GM12878 (cell line): Measurements from ENCODE around the gene MGAT1. TPM values are rescaled to one million over a fixed set of nuclear protein-coding genes. Genes with fewer than 3 reads are reported as not detected.

ENCODE experiments used
- ATAC-seq: fragments of 200-7000 bp; cut with Tn5 transposase; 3 replicates; pipeline ENCODE4 v1.9.1; 2020; ENCODE audit warnings: mild to moderate bottlenecking, moderate library complexity
- BruUV-seq: library from RNA; stranded (reverse); fragments of 400-500 nt; replicated peaks from 2 replicates; lab custom pipeline; 2021; lab: Mats Ljungman, UMichigan
- CTCF ChIA-PET: fragments of 300-600 bp; sonication (Branson Sonifier 250); formaldehyde crosslinking; extraction: SDS; loops from one replicate; lab custom pipeline; 2021; ENCODE audit warnings: inconsistent platforms; lab: Yijun Ruan, JAX
- POLR2A ChIA-PET: fragments of 350-600 bp; formaldehyde crosslinking; extraction: SDS; loops from one replicate; lab custom pipeline; 2021; ENCODE audit warnings: inconsistent platforms; lab: Charles Lee
- RAD21 ChIA-PET: fragments of 300-600 bp; sonication (Branson Sonifier 250); formaldehyde crosslinking; loops from one replicate; lab custom pipeline; 2023; ENCODE audit warnings: antibody characterized with exemption; ENCODE audit not compliant: unreplicated experiment; lab: Charles Lee
- SMC1A ChIA-PET: fragments of 300-600 bp; sonication (Branson Sonifier 250); formaldehyde crosslinking; loops from one replicate; lab custom pipeline; 2023; ENCODE audit not compliant: unreplicated experiment, uncharacterized antibody; lab: Charles Lee
- DNase-seq: peaks from one replicate; pipeline ENCODE4 v3.0.0-alpha.2; 2011; ENCODE audit warnings: low read depth, low spot score
- FAIRE-seq: peaks from 3 replicates; lab custom pipeline; 2011; peaks lifted over from hg19 to GRCh38; lab: Jason Lieb, UNC
- H2AFZ ChIP-seq: 2 replicates; pipeline ENCODE4 v1.6.0; 2011; ENCODE audit warnings: low read depth, low read length, control low read depth; ENCODE audit not compliant: control insufficient read depth
- H3K27ac ChIP-seq: 2 replicates; pipeline ENCODE4 v1.5.1; 2011; ENCODE audit warnings: control low read depth; ENCODE audit not compliant: control insufficient read depth, insufficient read depth
- H3K27me3 ChIP-seq, 2 experiments: replicated peaks in 1 of 2; 2 replicates each; pipeline versions ENCODE4 v1.6.0 to v1.6.1; 2011; ENCODE audit warnings: low read length in 1 of 2; ENCODE audit not compliant: control insufficient read depth in 2 of 2, insufficient read depth in 2 of 2
- H3K36me3 ChIP-seq, 2 experiments: 2 replicates each; pipeline ENCODE4 v1.5.1; 2011; ENCODE audit warnings: low read length in 1 of 2; ENCODE audit not compliant: control insufficient read depth in 2 of 2, insufficient read depth in 2 of 2
- H3K4me1 ChIP-seq: 2 replicates; pipeline ENCODE4 v1.6.1; 2011; ENCODE audit warnings: mild to moderate bottlenecking, low read length, moderate library complexity, mixed read lengths; ENCODE audit not compliant: control insufficient read depth, insufficient read depth
- H3K4me2 ChIP-seq: 2 replicates; pipeline ENCODE4 v1.6.0; 2011; ENCODE audit warnings: control low read depth; ENCODE audit not compliant: control insufficient read depth, insufficient read depth
- H3K4me3 ChIP-seq: fragments of 200-600 bp; sonication (generic); 2 replicates; pipeline ENCODE4 v1.5.1; 2016
- H3K79me2 ChIP-seq: 2 replicates; pipeline ENCODE4 v1.6.0; 2011; ENCODE audit warnings: low read length; ENCODE audit not compliant: control insufficient read depth, insufficient read depth
- H3K9ac ChIP-seq: 2 replicates; pipeline ENCODE4 v1.8.0; 2011; ENCODE audit warnings: low read length, control low read depth, mixed read lengths; ENCODE audit not compliant: control insufficient read depth, insufficient read depth
- H3K9me3 ChIP-seq: replicated peaks from 3 replicates; pipeline ENCODE4 v1.5.1; 2011; ENCODE audit warnings: mild to moderate bottlenecking, low read length; ENCODE audit not compliant: control insufficient read depth, insufficient read depth
- H4K20me1 ChIP-seq: 2 replicates; pipeline ENCODE4 v1.6.0; 2011; ENCODE audit not compliant: control insufficient read depth, insufficient read depth
- ASH2L ChIP-seq: fragments of 300-600, 200-600 bp; sonication (generic); IDR thresholded peaks from 2 replicates; pipeline ENCODE4 v1.6.1; 2017; ENCODE audit warnings: low read depth, mild to moderate bottlenecking, borderline replicate concordance
- ATF7 ChIP-seq: fragments of 450-650 bp; IDR thresholded peaks from 2 replicates; pipeline ENCODE4 v1.6.1; 2016; ENCODE audit warnings: low read depth, mild to moderate bottlenecking
- CREB1 ChIP-seq: IDR thresholded peaks from 2 replicates; pipeline ENCODE4 v1.6.1; 2012; ENCODE audit warnings: low read depth, mild to moderate bottlenecking, inconsistent platforms
- CREM ChIP-seq: IDR thresholded peaks from 2 replicates; pipeline ENCODE4 v1.6.1; 2014; ENCODE audit warnings: antibody characterized with exemption, low read depth
- E2F4 ChIP-seq: IDR thresholded peaks from 2 replicates; pipeline ENCODE4 v1.6.1; 2012; ENCODE audit warnings: low read depth, low read length, improper control_type of control experiment
- FOXK2 ChIP-seq: fragments of 450-650 bp; IDR thresholded peaks from 2 replicates; pipeline ENCODE4 v1.6.1; 2017; ENCODE audit warnings: mild to moderate bottlenecking, moderate library complexity
- IRF4 ChIP-seq: IDR thresholded peaks from 2 replicates; pipeline ENCODE4 v1.6.1; 2011; ENCODE audit warnings: low read depth, low read length
- NR2F1 ChIP-seq: fragments of 450-650 bp; conservative IDR thresholded peaks from 2 replicates; pipeline ENCODE4 v1.6.1; 2017; ENCODE audit warnings: mild to moderate bottlenecking
- POLR2AphosphoS2 ChIP-seq: IDR thresholded peaks from 2 replicates; pipeline ENCODE4 v1.6.1; 2011; ENCODE audit warnings: low read depth, mild to moderate bottlenecking, low read length, improper control_type of control experiment, moderate library complexity
- RB1 ChIP-seq: fragments of 450-650 bp; formaldehyde crosslinking; IDR thresholded peaks from 2 replicates; pipeline ENCODE4 v1.6.1; 2017; ENCODE audit warnings: mild to moderate bottlenecking, borderline replicate concordance
- RUNX3 ChIP-seq: IDR thresholded peaks from 2 replicates; pipeline ENCODE4 v1.6.1; 2012; ENCODE audit warnings: low read length, inconsistent platforms
- SP1 ChIP-seq: IDR thresholded peaks from one replicate; pipeline ENCODE4 v1.6.1; 2011; ENCODE audit warnings: low read depth, low read length
- SPI1 ChIP-seq: IDR thresholded peaks from 2 replicates; pipeline ENCODE4 v1.6.1; 2011; ENCODE audit warnings: low read depth, mild to moderate bottlenecking, low read length, moderate library complexity, borderline replicate concordance; ENCODE audit not compliant: insufficient read depth
- ZNF24 ChIP-seq: fragments of 450-650 bp; IDR thresholded peaks from 2 replicates; pipeline ENCODE4 v1.6.1; 2017; ENCODE audit warnings: antibody characterized with exemption, mild to moderate bottlenecking
- WGBS: methylation state at CpG from one replicate; pipeline ENCODE4 v1.1.6; 2016; ENCODE audit warnings: low lambda C conversion rate; ENCODE audit not compliant: insufficient replicate concordance, insufficient coverage; ENCODE audit errors: missing lambda C conversion rate; 5-methylcytosine and 5-hydroxymethylcytosine counted together
- in situ Hi-C: fragments of 300-500 bp; cut with MboI; formaldehyde crosslinking; loops from 9 replicates; pipeline ENCODE4 v1.14.3; 2018; ENCODE audit warnings: mixed read lengths
- intact Hi-C: fragments of 100-400 bp; cut with micrococcal nuclease; formaldehyde crosslinking; loops from one replicate; pipeline ENCODE4 v1.14.2; 2022; ENCODE audit not compliant: unreplicated experiment
- polyA plus RNA-seq, 11 experiments: library from polyadenylated mRNA; depleted of rRNA in 4 of 11; unstranded in 6 of 11; stranded (reverse) in 5 of 11; fragments of >200 nt; fragmentation: Nextera tagmentation in 4 of 11; fragmentation: Illumina TruSeq in 1 of 11; extraction: Ambion mirVana in 4 of 11; extraction: Trizol in 1 of 11; gene quantifications; 1 replicate in 1 of 11; 2 replicates in 10 of 11; pipeline versions ENCODE4 v1.2.1 to v1.2.3, GENCODE V29; 2011 to 2016; ENCODE audit warnings: inconsistent platforms in 2 of 11, missing spikeins in 2 of 11, low read depth in 1 of 11
- total RNA-seq, 4 experiments: library from RNA; depleted of rRNA in 3 of 4; stranded (reverse); fragments of >200 nt in 3 of 4; fragmentation: Illumina TruSeq in 1 of 4; extraction: Trizol in 1 of 4; gene quantifications; 2 replicates each; pipeline versions ENCODE4 v1.2.1 to v1.2.3, GENCODE V29; 2013 to 2021
- TF ChIP-seq, protein P1 (sequence below): fragments of 450-650 bp; IDR thresholded peaks from 2 replicates; pipeline ENCODE4 v1.6.1; 2017; ENCODE audit warnings: mild to moderate bottlenecking, moderate library complexity

MGAT1 gene
- total and polyA plus RNA-seq, 10 of the 15 experiments (the other 5 are each of a cell fraction or from before 2014, with no cell fraction given): 3.1 to 88.4 (median 62.7) TPM

GRCh38 chr5:180755601-180756000 lies 47.0 kb downstream of the MGAT1 start:
- CTCF ChIA-PET: no interaction called here
- RAD21 ChIA-PET: no interaction called here
- in situ Hi-C loops (no loop called here), intact Hi-C loops (no loop called here)
- Histone ChIP-seq H3K79me2 (no peaks in the 10 kb centered on the region), H3K9me3 (no peaks in the 10 kb centered on the region; the same call in 2 of the 3 replicates), H3K9ac (no peak overlapping the region), H3K4me2 (no peak overlapping the region), H3K4me3 (no peak overlapping the region), H3K36me3 (no peaks in the 10 kb centered on the region), H3K4me1 (no peaks in the 10 kb centered on the region), H3K27ac (no peak overlapping the region), H4K20me1 (no peaks in the 10 kb centered on the region), H3K27me3 (no peaks in the 10 kb centered on the region; a peak in 1 of 4 replicates), H2AFZ (no peak overlapping the region)
- FAIRE-seq: no peak
- POLR2A ChIA-PET: no interaction called here
- SMC1A ChIA-PET: no interaction called here
- DNase-seq: no peak
- ATAC-seq: no peak
- TF ChIP-seq FOXK2: no peak
- no TSS peak for BruUV-seq
- WGBS: 18% methylated on average over 2 of the region's 2 CpGs

DNA sequence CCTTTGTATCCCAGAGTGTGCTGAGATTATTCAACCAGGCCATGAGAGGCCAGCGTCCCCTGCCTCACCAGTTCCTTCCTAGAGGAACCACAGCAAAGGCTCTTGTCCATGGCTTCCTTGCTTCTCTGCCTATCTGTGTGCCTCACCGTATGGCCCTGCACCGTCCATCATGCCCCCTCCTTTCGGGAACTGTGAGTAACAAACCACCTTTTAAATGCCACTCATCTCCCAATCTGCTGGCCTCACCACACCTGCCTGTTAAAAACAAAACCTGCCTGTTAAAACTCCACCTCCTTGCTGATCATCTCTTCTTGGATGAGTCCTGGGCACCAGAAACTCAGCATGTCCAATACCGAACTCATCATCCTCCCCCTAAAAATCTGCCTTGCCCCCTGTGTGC lies 58.4 kb downstream of the MGAT1 start:
- no TSS peak for BruUV-seq
- ATAC-seq (no peak), FAIRE-seq (no peak), DNase-seq (no peak)
- ChIA-PET SMC1A (no interaction called here), POLR2A (no interaction called here), RAD21 (no interaction called here), CTCF (no interaction called here)
- WGBS: 23% methylated on average over 5 of the region's 5 CpGs
- Histone ChIP-seq H2AFZ (no peak overlapping the region), H3K4me1 (no peaks in the 10 kb centered on the region), H3K9me3 (no peaks in the 10 kb centered on the region), H3K9ac (no peak overlapping the region), H3K36me3 (no peaks in the 10 kb centered on the region), H3K27me3 (no peaks in the 10 kb centered on the region; a peak in 1 of 4 replicates), H3K4me2 (no peak overlapping the region), H3K4me3 (no peak overlapping the region), H3K27ac (no peak overlapping the region), H4K20me1 (no peaks in the 10 kb centered on the region), H3K79me2 (no peaks in the 10 kb centered on the region)
- in situ Hi-C loops (no loop called here), intact Hi-C loops (no loop called here)
- TF ChIP-seq SP1: no peak
- TF ChIP-seq NR2F1: no peak
- no peak for TF ChIP-seq RUNX3
- TF ChIP-seq E2F4: no peak
- no peak for TF ChIP-seq CREM
- TF ChIP-seq ATF7: no peak
- TF ChIP-seq, protein P1, sequence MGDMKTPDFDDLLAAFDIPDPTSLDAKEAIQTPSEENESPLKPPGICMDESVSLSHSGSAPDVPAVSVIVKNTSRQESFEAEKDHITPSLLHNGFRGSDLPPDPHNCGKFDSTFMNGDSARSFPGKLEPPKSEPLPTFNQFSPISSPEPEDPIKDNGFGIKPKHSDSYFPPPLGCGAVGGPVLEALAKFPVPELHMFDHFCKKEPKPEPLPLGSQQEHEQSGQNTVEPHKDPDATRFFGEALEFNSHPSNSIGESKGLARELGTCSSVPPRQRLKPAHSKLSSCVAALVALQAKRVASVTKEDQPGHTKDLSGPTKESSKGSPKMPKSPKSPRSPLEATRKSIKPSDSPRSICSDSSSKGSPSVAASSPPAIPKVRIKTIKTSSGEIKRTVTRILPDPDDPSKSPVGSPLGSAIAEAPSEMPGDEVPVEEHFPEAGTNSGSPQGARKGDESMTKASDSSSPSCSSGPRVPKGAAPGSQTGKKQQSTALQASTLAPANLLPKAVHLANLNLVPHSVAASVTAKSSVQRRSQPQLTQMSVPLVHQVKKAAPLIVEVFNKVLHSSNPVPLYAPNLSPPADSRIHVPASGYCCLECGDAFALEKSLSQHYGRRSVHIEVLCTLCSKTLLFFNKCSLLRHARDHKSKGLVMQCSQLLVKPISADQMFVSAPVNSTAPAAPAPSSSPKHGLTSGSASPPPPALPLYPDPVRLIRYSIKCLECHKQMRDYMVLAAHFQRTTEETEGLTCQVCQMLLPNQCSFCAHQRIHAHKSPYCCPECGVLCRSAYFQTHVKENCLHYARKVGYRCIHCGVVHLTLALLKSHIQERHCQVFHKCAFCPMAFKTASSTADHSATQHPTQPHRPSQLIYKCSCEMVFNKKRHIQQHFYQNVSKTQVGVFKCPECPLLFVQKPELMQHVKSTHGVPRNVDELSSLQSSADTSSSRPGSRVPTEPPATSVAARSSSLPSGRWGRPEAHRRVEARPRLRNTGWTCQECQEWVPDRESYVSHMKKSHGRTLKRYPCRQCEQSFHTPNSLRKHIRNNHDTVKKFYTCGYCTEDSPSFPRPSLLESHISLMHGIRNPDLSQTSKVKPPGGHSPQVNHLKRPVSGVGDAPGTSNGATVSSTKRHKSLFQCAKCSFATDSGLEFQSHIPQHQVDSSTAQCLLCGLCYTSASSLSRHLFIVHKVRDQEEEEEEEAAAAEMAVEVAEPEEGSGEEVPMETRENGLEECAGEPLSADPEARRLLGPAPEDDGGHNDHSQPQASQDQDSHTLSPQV: no peak
- no peak for TF ChIP-seq RB1
- TF ChIP-seq IRF4: no peak
- TF ChIP-seq SPI1: no peak
- TF ChIP-seq ZNF24: no peak
- TF ChIP-seq POLR2AphosphoS2: no peak
- TF ChIP-seq CREB1: no peak
- no peak for TF ChIP-seq ASH2L
